ENCODE results near the gene ATP6V0E1.
"Not testable (repeated sequence)": the region's sequence is repeated elsewhere in the genome, so short reads cannot be mapped to it uniquely, and the experiment has no call there.

The ATP6V0E1 gene

GRCh38 chr5:173035904-173036707, 52.5 kb downstream of the ATP6V0E1 start:
- no peak overlapping the region for H3K4me3 ChIP-seq (ENCODE audit: low read depth, low read length)
- no peak for TF ChIP-seq CTCF (IDR thresholded peaks at IDR 0.05; ENCODE audit: low read depth, low read length)

GRCh38 chr5:173039188-173039587, 55.6 kb downstream of the ATP6V0E1 start:
- no peak overlapping the region for H3K4me3 ChIP-seq (ENCODE audit: low read depth, low read length)
- TF ChIP-seq CTCF (IDR thresholded peaks at IDR 0.05; ENCODE audit: low read depth, low read length) = no peak

- H3K4me3 ChIP-seq (ENCODE audit: low read depth, low read length) = no peak overlapping the region
- no peak for TF ChIP-seq CTCF (IDR thresholded peaks at IDR 0.05; ENCODE audit: low read depth, low read length)
Observed at GRCh38 chr5:173039964-173040363, 56.4 kb downstream of the ATP6V0E1 start.

- no peak overlapping the region for H3K4me3 ChIP-seq (ENCODE audit: low read depth, low read length)
- TF ChIP-seq CTCF (IDR thresholded peaks at IDR 0.05; ENCODE audit: low read depth, low read length) = no peak
Observed at GRCh38 chr5:173041881-173042762, 58.6 kb downstream of the ATP6V0E1 start.

- H3K4me3 ChIP-seq (ENCODE audit: low read depth, low read length) = no peak overlapping the region
- TF ChIP-seq CTCF (IDR thresholded peaks at IDR 0.05; ENCODE audit: low read depth, low read length) = no peak
Observed at GRCh38 chr5:173042763-173043107, 59.2 kb downstream of the ATP6V0E1 start.

- no peak for TF ChIP-seq CTCF (IDR thresholded peaks at IDR 0.05; ENCODE audit: low read depth, low read length)
- H3K4me3 ChIP-seq (ENCODE audit: low read depth, low read length) = no peak overlapping the region
Observed at GRCh38 chr5:173045474-173045873, 61.9 kb downstream of the ATP6V0E1 start.

GRCh38 chr5:173047096-173047837, 63.7 kb downstream of the ATP6V0E1 start:
- H3K4me3 ChIP-seq (ENCODE audit: low read depth, low read length) = not testable (repeated sequence)

Data from WI38 (cell line).